Measurements from ENCODE around the gene OR51G1. TPM values are rescaled to one million over a fixed set of nuclear protein-coding genes. Genes with fewer than 3 reads are reported as not detected.

The OR51G1 gene
- total RNA-seq, 1 donor from 2014 or later: not detected

GRCh38 chr11:4886186-4886585 is 38.0 kb downstream of the OR51G1 start:
- Mint-ChIP-seq H3K4me1 (no peaks in the 10 kb centered on the region), H3K36me3 (ENCODE audit: low read depth) (no peaks in the 10 kb centered on the region), H3K4me3 (no peak overlapping the region), H3K27ac (ENCODE audit: unreplicated experiment) (no peak overlapping the region), H3K9me3 (no peaks in the 10 kb centered on the region), H3K27me3 (ENCODE audit: low read depth) (no peaks in the 10 kb centered on the region)
- TF ChIP-seq CTCF (conservative IDR thresholded peaks at IDR 0.05): no peak
- DNase-seq (ENCODE audit: low read depth, low spot score): no peak

GRCh38 chr11:4884361-4884760 is 39.8 kb downstream of the OR51G1 start:
- Mint-ChIP-seq H3K4me1 (no peaks in the 10 kb centered on the region), H3K27me3 (ENCODE audit: low read depth) (no peaks in the 10 kb centered on the region), H3K4me3 (no peak overlapping the region), H3K9me3 (no peaks in the 10 kb centered on the region), H3K27ac (ENCODE audit: unreplicated experiment) (no peak overlapping the region), H3K36me3 (ENCODE audit: low read depth) (no peaks in the 10 kb centered on the region)
- no peak for DNase-seq (ENCODE audit: low read depth, low spot score)
- TF ChIP-seq CTCF (conservative IDR thresholded peaks at IDR 0.05): no peak

GRCh38 chr11:4882543-4882942 is 41.6 kb downstream of the OR51G1 start:
- Mint-ChIP-seq H3K4me1 (no peaks in the 10 kb centered on the region), H3K9me3 (no peaks in the 10 kb centered on the region), H3K36me3 (ENCODE audit: low read depth) (no peaks in the 10 kb centered on the region), H3K27ac (ENCODE audit: unreplicated experiment) (no peak overlapping the region), H3K4me3 (no peak overlapping the region), H3K27me3 (ENCODE audit: low read depth) (no peaks in the 10 kb centered on the region)
- no peak for TF ChIP-seq CTCF (conservative IDR thresholded peaks at IDR 0.05)
- no peak for DNase-seq (ENCODE audit: low read depth, low spot score)

- Mint-ChIP-seq H3K27me3 (ENCODE audit: low read depth) (no peaks in the 10 kb centered on the region), H3K4me3 (no peak within 1 kb of the TSS), H3K9me3 (no peaks in the 10 kb centered on the region), H3K4me1 (no peaks in the 10 kb centered on the region), H3K36me3 (ENCODE audit: low read depth) (no peaks in the 10 kb centered on the region), H3K27ac (ENCODE audit: unreplicated experiment) (no peak within 1 kb of the TSS)
- no peak for TF ChIP-seq CTCF (conservative IDR thresholded peaks at IDR 0.05)
- no peak for DNase-seq (ENCODE audit: low read depth, low spot score)
Measured at GRCh38 chr11:4881860-4882500, 42.2 kb downstream of the OR51G1 start, which contains the start of gene OR51T1. Gene OR51T1 (plus strand): TSS chr11:4881900. CDS start chr11:4881900, 0 bp downstream.

- no peaks in the 10 kb centered on the region for H3K36me3 Mint-ChIP-seq (ENCODE audit: low read depth)
- no peak overlapping the region for H3K4me3 Mint-ChIP-seq
- no peaks in the 10 kb centered on the region for H3K9me3 Mint-ChIP-seq
- H3K4me1 Mint-ChIP-seq: no peaks in the 10 kb centered on the region
- TF ChIP-seq CTCF (conservative IDR thresholded peaks at IDR 0.05): no peak
- DNase-seq (ENCODE audit: low read depth, low spot score): no peak
- no peaks in the 10 kb centered on the region for H3K27me3 Mint-ChIP-seq (ENCODE audit: low read depth)
- H3K27ac Mint-ChIP-seq (ENCODE audit: unreplicated experiment): no peak overlapping the region
Measured at GRCh38 chr11:4881188-4881587, 43.0 kb downstream of the OR51G1 start.

Other genes with a start within 250 kb of the OR51G1 start
- gene OR51E2, start 226.5 kb downstream of the OR51G1 start, total RNA-seq: not detected in 2 replicates
- not detected in 2 replicates for gene MMP26, start 219.6 kb downstream of the OR51G1 start, total RNA-seq
- gene OR51F1, start 154.4 kb downstream of the OR51G1 start, total RNA-seq: not detected in 2 replicates
- gene OR52R1, start 120.0 kb downstream of the OR51G1 start, total RNA-seq: not detected in 2 replicates
- not detected in 2 replicates for gene OR51F2, start 103.0 kb downstream of the OR51G1 start, total RNA-seq
- not detected in 2 replicates for gene OR51S1, start 75.1 kb downstream of the OR51G1 start, total RNA-seq
- not detected in 2 replicates for gene OR51T1, start 42.4 kb downstream of the OR51G1 start, total RNA-seq
- not detected in 2 replicates for gene OR51A7, start 20.6 kb downstream of the OR51G1 start, total RNA-seq
- not detected in 2 replicates for gene OR51G2, start 5.0 kb downstream of the OR51G1 start, total RNA-seq
- not detected in 2 replicates for gene OR51A4, start 23.3 kb upstream of the OR51G1 start, total RNA-seq
- not detected in 2 replicates for gene OR51A2, start 31.4 kb upstream of the OR51G1 start, total RNA-seq
- gene OR51L1, start 70.5 kb upstream of the OR51G1 start, total RNA-seq: not detected in 2 replicates
- not detected in 2 replicates for gene OR52J3, start 122.2 kb upstream of the OR51G1 start, total RNA-seq
- gene OR52E2, start 135.3 kb upstream of the OR51G1 start, total RNA-seq: not detected in 2 replicates
- not detected in 2 replicates for gene OR52E1, start 145.2 kb upstream of the OR51G1 start, total RNA-seq
- not detected in 2 replicates for gene OR52A5, start 214.0 kb upstream of the OR51G1 start, total RNA-seq
- gene OR52A1, start 230.4 kb upstream of the OR51G1 start, total RNA-seq: not detected in 2 replicates